OCI-LY3 (cell line): Measurements from ENCODE around the gene PHACTR3.

Experiments
- EZH2phosphoT487 ChIP-seq: fragments of 200-600 bp; shearing (Covaris generic); IDR thresholded peaks from 2 replicates; pipeline ENCODE4 v1.6.1; 2018; ENCODE audit warnings: antibody characterized with exemption, mixed run types, low read depth
- TF ChIP-seq, protein P1 (sequence below): fragments of 200-600, 300-600 bp; sonication (generic); IDR thresholded peaks from 2 replicates; pipeline ENCODE4 v1.5.1; 2014; ENCODE audit warnings: antibody characterized with exemption, low read length, low read depth

DNA sequence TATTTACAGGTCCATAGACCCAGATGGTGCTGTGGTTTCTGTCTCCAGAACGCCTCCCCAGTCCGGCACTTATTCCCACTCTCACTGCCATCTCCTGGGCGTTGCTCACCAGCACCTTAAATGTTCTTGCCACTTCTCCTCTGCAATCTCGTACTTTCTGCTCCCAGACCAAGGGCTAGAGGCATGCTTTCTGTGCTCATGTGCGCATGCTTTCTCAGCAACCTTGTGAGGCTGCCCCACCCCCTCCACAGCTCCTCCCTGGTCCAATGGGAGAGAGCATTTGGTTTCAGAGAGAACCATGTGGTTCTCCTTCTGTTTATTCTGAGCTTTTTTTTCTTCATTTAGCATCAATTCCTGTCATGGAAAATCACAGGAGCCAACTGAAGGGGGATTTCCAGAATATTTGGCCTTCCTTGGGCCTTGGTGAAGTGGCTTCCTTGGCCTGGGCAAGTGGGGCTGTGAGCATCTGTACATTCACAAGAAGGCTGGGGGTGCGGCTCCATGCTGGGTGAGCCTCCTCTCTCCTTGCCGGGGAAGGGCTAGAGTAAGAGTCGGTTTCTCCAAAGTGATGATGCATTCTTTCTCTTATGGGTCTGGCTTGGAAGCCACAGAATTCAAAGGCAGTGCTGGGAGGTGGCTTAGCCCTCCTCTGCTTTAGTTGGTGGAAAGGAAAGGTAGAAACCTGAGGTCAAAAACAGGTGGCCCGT is 66.6 kb downstream of the PHACTR3 start:
- TF ChIP-seq, protein P1, sequence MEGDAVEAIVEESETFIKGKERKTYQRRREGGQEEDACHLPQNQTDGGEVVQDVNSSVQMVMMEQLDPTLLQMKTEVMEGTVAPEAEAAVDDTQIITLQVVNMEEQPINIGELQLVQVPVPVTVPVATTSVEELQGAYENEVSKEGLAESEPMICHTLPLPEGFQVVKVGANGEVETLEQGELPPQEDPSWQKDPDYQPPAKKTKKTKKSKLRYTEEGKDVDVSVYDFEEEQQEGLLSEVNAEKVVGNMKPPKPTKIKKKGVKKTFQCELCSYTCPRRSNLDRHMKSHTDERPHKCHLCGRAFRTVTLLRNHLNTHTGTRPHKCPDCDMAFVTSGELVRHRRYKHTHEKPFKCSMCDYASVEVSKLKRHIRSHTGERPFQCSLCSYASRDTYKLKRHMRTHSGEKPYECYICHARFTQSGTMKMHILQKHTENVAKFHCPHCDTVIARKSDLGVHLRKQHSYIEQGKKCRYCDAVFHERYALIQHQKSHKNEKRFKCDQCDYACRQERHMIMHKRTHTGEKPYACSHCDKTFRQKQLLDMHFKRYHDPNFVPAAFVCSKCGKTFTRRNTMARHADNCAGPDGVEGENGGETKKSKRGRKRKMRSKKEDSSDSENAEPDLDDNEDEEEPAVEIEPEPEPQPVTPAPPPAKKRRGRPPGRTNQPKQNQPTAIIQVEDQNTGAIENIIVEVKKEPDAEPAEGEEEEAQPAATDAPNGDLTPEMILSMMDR: no peak
- TF ChIP-seq EZH2phosphoT487: no peak
